ENCODE results near the gene SMPX.

DNA sequence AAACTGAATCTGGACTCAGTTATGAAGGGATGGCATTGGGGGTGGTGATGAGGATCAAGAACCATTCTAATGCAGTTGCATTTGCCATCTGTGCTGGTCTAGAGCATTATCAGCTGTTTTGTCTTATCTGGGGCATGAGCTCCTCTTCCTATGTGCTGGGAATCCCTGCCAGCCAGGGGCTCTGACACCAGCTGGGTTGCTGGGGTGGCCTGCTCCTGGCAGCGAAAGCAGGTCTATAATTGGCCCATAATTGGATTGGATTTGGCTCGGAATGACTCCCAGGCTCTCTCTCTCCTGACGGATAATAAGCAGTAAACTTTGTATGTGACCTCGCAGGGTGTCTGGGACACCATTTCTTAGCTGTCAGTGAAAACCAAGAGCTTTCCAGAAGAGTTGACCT, 34.1 kb downstream of the SMPX start:
- TF ChIP-seq, protein P1, sequence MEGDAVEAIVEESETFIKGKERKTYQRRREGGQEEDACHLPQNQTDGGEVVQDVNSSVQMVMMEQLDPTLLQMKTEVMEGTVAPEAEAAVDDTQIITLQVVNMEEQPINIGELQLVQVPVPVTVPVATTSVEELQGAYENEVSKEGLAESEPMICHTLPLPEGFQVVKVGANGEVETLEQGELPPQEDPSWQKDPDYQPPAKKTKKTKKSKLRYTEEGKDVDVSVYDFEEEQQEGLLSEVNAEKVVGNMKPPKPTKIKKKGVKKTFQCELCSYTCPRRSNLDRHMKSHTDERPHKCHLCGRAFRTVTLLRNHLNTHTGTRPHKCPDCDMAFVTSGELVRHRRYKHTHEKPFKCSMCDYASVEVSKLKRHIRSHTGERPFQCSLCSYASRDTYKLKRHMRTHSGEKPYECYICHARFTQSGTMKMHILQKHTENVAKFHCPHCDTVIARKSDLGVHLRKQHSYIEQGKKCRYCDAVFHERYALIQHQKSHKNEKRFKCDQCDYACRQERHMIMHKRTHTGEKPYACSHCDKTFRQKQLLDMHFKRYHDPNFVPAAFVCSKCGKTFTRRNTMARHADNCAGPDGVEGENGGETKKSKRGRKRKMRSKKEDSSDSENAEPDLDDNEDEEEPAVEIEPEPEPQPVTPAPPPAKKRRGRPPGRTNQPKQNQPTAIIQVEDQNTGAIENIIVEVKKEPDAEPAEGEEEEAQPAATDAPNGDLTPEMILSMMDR (IDR thresholded peaks at IDR 0.05; ENCODE audit: insufficient read depth, low read length): no peak
- TF ChIP-seq POLR2AphosphoS5 (IDR thresholded peaks at IDR 0.05; ENCODE audit: low read depth) (no peak), GABPA (IDR thresholded peaks at IDR 0.05; ENCODE audit: low read depth) (no peak), SPI1 (IDR thresholded peaks at IDR 0.05; ENCODE audit: borderline replicate concordance, low read depth) (no peak)

Data from HL-60 (cell line).